Measurements from ENCODE around the gene SNX25. TPM values are rescaled to one million over a fixed set of nuclear protein-coding genes. Genes with fewer than 3 reads are reported as not detected.

The SNX25 gene
- total and polyA plus RNA-seq, 10 of the 15 experiments (the other 5 are each of a cell fraction or from before 2014, with no cell fraction given): 11.2 to 117 (median 62.8) TPM

DNA sequence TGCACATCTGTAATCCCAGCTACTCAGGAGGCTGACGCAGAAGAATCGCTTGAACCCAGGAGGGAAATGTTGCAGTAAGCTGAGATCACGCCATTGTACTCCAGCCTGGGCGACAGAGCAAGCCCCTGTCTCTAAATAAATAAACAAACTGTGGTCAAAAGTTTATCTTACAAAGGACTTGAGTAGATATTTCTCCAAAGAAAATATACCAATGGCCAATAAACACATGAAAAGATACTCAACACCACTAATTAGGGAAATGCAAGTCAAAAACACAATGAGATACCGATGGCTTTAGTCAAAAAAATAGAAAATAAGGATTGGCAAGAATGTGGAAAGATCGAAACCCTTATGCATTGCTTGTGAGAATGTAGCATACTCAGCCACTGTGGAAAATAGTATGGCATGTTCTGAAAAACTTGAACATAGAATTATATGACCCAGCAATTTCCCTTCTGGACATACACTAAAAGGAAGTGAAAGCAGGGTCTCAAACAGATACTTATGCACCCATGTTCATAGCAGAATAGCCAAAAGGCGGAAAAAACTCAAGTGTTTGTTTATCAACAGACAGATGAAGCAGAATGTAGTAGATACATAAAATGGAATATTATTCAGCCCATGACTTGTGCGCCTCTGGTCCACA, 3.6 kb upstream of the SNX25 start:
- POLR2A ChIA-PET: interaction anchor here (0.7 kb wide), 1 partner anchor 1758 kb away, joined by 5 read pairs; no protein-coding TSS in a partner anchor
- H3K4me1 ChIP-seq (ENCODE audit: control insufficient read depth, insufficient read depth, low read length): peaks cover 26% of the 10 kb centered on the region
- WGBS (ENCODE audit: insufficient coverage, insufficient replicate concordance, low lambda C conversion rate, missing lambda C conversion rate): 52% methylated on average over 8 of the region's 8 CpGs
- TF ChIP-seq ETV6 (conservative IDR thresholded peaks at IDR 0.05 in 1 of 2, IDR thresholded peaks at IDR 0.05 in 1 of 2; ENCODE audit: borderline replicate concordance in 1 of 2, low read depth in 1 of 2) (peak in 1 of 2 experiments; percentile 56; a peak in 1 of 4 replicates), ZBED1 (IDR thresholded peaks at IDR 0.05; ENCODE audit: borderline replicate concordance) (peak; percentile 13; the same call in 1 of the 2 replicates), STAT1 (conservative IDR thresholded peaks at IDR 0.05) (no peak), FOXM1 (IDR thresholded peaks at IDR 0.05; ENCODE audit: low read depth, low read length) (no peak), JUND (IDR thresholded peaks at IDR 0.05; ENCODE audit: low read depth, low read length) (no peak), GABPA (IDR thresholded peaks at IDR 0.05; ENCODE audit: low read depth) (no peak), RAD51 (IDR thresholded peaks at IDR 0.05) (no peak), CHD1 (IDR thresholded peaks at IDR 0.05; ENCODE audit: low read depth, low read length) (no peak), CBX5 (IDR thresholded peaks at IDR 0.05; ENCODE audit: low read depth) (no peak), CHD4 (IDR thresholded peaks at IDR 0.05) (no peak), PAX5 (IDR thresholded peaks at IDR 0.05; ENCODE audit: borderline replicate concordance, low read depth, low read length) (no peak)
- TF ChIP-seq, protein P1, sequence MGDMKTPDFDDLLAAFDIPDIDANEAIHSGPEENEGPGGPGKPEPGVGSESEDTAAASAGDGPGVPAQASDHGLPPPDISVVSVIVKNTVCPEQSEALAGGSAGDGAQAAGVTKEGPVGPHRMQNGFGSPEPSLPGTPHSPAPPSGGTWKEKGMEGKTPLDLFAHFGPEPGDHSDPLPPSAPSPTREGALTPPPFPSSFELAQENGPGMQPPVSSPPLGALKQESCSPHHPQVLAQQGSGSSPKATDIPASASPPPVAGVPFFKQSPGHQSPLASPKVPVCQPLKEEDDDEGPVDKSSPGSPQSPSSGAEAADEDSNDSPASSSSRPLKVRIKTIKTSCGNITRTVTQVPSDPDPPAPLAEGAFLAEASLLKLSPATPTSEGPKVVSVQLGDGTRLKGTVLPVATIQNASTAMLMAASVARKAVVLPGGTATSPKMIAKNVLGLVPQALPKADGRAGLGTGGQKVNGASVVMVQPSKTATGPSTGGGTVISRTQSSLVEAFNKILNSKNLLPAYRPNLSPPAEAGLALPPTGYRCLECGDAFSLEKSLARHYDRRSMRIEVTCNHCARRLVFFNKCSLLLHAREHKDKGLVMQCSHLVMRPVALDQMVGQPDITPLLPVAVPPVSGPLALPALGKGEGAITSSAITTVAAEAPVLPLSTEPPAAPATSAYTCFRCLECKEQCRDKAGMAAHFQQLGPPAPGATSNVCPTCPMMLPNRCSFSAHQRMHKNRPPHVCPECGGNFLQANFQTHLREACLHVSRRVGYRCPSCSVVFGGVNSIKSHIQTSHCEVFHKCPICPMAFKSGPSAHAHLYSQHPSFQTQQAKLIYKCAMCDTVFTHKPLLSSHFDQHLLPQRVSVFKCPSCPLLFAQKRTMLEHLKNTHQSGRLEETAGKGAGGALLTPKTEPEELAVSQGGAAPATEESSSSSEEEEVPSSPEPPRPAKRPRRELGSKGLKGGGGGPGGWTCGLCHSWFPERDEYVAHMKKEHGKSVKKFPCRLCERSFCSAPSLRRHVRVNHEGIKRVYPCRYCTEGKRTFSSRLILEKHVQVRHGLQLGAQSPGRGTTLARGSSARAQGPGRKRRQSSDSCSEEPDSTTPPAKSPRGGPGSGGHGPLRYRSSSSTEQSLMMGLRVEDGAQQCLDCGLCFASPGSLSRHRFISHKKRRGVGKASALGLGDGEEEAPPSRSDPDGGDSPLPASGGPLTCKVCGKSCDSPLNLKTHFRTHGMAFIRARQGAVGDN (IDR thresholded peaks at IDR 0.05): no peak
- TF ChIP-seq, protein P2, sequence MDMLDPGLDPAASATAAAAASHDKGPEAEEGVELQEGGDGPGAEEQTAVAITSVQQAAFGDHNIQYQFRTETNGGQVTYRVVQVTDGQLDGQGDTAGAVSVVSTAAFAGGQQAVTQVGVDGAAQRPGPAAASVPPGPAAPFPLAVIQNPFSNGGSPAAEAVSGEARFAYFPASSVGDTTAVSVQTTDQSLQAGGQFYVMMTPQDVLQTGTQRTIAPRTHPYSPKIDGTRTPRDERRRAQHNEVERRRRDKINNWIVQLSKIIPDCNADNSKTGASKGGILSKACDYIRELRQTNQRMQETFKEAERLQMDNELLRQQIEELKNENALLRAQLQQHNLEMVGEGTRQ (IDR thresholded peaks at IDR 0.05; ENCODE audit: borderline replicate concordance, low read depth, low read length): no peak
- TF ChIP-seq, protein P3, sequence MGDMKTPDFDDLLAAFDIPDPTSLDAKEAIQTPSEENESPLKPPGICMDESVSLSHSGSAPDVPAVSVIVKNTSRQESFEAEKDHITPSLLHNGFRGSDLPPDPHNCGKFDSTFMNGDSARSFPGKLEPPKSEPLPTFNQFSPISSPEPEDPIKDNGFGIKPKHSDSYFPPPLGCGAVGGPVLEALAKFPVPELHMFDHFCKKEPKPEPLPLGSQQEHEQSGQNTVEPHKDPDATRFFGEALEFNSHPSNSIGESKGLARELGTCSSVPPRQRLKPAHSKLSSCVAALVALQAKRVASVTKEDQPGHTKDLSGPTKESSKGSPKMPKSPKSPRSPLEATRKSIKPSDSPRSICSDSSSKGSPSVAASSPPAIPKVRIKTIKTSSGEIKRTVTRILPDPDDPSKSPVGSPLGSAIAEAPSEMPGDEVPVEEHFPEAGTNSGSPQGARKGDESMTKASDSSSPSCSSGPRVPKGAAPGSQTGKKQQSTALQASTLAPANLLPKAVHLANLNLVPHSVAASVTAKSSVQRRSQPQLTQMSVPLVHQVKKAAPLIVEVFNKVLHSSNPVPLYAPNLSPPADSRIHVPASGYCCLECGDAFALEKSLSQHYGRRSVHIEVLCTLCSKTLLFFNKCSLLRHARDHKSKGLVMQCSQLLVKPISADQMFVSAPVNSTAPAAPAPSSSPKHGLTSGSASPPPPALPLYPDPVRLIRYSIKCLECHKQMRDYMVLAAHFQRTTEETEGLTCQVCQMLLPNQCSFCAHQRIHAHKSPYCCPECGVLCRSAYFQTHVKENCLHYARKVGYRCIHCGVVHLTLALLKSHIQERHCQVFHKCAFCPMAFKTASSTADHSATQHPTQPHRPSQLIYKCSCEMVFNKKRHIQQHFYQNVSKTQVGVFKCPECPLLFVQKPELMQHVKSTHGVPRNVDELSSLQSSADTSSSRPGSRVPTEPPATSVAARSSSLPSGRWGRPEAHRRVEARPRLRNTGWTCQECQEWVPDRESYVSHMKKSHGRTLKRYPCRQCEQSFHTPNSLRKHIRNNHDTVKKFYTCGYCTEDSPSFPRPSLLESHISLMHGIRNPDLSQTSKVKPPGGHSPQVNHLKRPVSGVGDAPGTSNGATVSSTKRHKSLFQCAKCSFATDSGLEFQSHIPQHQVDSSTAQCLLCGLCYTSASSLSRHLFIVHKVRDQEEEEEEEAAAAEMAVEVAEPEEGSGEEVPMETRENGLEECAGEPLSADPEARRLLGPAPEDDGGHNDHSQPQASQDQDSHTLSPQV (IDR thresholded peaks at IDR 0.05): no peak

More for the DNA sequence above, 3.6 kb upstream of the SNX25 start:
- Histone ChIP-seq H3K9me3 (replicated peaks; ENCODE audit: control insufficient read depth, insufficient read depth, low read length) (no peaks in the 10 kb centered on the region), H3K27me3 (replicated peaks in 1 of 2; ENCODE audit: control insufficient read depth in 2 of 2, insufficient read depth in 2 of 2, low read length in 1 of 2) (no peaks in the 10 kb centered on the region), H4K20me1 (ENCODE audit: control insufficient read depth, insufficient read depth) (no peaks in the 10 kb centered on the region), H3K4me3 (peak overlapping the region; percentile 61; the same call in 1 of the 2 replicates), H3K4me2 (ENCODE audit: control insufficient read depth, insufficient read depth) (peak overlapping the region; percentile 69), H3K79me2 (ENCODE audit: control insufficient read depth, insufficient read depth, low read length) (peaks cover 69% of the 10 kb centered on the region), H3K36me3 (ENCODE audit: control insufficient read depth in 2 of 2, insufficient read depth in 2 of 2, low read length in 1 of 2) (no peaks in the 10 kb centered on the region), H2AFZ (ENCODE audit: control insufficient read depth, low read depth, low read length) (no peak overlapping the region), H3K27ac (ENCODE audit: control insufficient read depth, insufficient read depth) (peak overlapping the region; percentile 69), H3K9ac (ENCODE audit: control insufficient read depth, insufficient read depth, low read length) (peak overlapping the region; percentile 18)
- SMC1A ChIA-PET (ENCODE audit: uncharacterized antibody, unreplicated experiment): interaction anchor here (0.6 to 1.2 kb wide), 2 partner anchors 25 to 96 kb away, joined by 3 read pairs; no protein-coding TSS in a partner anchor
- no peak for FAIRE-seq
- BruUV-seq (replicated peaks): no TSS peak
- intact Hi-C loops (cut with micrococcal nuclease; ENCODE audit: unreplicated experiment) (no loop called here), in situ Hi-C loops (cut with MboI) (no loop called here)
- no peak for ATAC-seq
- CTCF ChIA-PET: interaction anchor here (0.8 to 1.7 kb wide), 3 partner anchors 13 to 130 kb away, joined by 3 read pairs; no protein-coding TSS in a partner anchor
- DNase-seq (ENCODE audit: low read depth, low spot score): no peak
- RAD21 ChIA-PET (ENCODE audit: unreplicated experiment): interaction anchor here (2.1 kb wide), 1 partner anchor 102 kb away, joined by 5 read pairs; no protein-coding TSS in a partner anchor
